GM13977 (cell line): Measurements from ENCODE around the gene ADGRD2.
"Not testable (repeated sequence)": the region's sequence is repeated elsewhere in the genome, so short reads cannot be mapped to it uniquely, and the experiment has no call there.

ENCODE experiments used
- DNase-seq: peaks from one replicate; pipeline ENCODE4 v3.0.0; 2012; ENCODE audit warnings: low spot score
- CTCF ChIP-seq: IDR thresholded peaks from 2 replicates; pipeline ENCODE4 v1.5.1; 2012; ENCODE audit warnings: mild to moderate bottlenecking, control low read depth; ENCODE audit not compliant: insufficient read depth; ENCODE audit errors: extremely low read depth, missing control alignments
- in situ Hi-C: fragments of 300-500 bp; cut with MboI; formaldehyde crosslinking; loops from one replicate; pipeline ENCODE4 v1.12.0; 2022; ENCODE audit warnings: low sequenced_read_pairs, low pct_unique_long_range_greater_than_20kb, mixed read lengths, inconsistent platforms; ENCODE audit not compliant: unreplicated experiment

Gene ADGRD2

DNA sequence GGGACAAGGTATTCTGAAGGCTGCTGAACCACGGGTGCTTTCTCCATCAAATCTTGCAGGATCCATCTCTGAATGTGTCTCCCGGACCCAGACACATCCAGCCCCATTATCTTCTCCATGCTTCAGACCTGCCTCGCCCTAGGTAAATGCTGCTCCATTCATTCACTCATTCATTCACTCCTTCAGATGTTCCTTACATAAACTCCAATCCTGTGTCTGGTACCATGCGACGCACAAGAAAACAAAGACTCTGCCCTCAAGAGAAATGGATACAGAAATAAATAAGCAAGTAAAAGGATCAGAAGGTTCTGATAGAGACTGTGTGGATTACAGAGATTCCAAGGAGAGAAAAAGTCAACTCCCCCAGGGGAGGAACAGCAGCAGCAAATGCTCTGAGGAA lies 27.1 kb upstream of the ADGRD2 start:
- no peak for TF ChIP-seq CTCF
- DNase-seq = no peak
- in situ Hi-C loops = no loop called here

DNA sequence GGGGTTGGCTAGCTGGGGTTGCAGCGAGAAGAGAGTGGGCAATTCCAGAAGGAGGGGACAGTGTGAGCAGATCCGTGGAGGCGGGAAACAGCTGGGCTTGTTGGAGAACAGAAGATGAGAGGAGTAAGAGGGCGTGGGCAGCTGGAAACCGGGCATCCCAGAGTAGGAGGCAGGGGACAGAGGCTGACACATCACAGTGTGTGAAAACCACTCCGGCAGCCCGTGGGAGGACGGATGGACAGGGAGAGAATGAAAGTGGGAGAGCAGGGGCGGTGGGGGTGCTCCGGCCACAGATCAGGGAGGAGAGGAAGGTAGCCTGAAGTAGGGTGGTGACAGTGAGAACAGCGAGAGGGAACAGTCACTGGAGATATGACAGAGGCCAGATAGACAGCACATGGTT lies 26.7 kb upstream of the ADGRD2 start:
- in situ Hi-C loops = no loop called here
- no peak for TF ChIP-seq CTCF

DNA sequence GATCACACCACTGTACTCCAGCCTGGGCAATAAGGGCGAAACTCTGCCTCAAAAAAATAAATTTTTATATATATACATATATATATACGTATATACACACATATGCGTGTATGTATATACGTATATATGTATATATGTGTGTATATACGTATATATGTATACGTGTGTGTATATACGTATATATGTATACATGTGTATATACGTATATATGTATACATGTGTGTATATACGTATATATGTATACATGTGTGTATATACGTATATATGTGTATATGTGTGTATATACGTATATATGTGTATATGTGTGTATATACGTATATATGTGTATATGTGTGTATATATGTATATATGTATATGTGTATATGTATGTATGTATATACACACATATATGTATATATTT lies 24.5 kb upstream of the ADGRD2 start:
- DNase-seq, in situ Hi-C loops: not testable (repeated sequence)

More for the DNA sequence above, 26.7 kb upstream of the ADGRD2 start:
- no peak for DNase-seq

DNA sequence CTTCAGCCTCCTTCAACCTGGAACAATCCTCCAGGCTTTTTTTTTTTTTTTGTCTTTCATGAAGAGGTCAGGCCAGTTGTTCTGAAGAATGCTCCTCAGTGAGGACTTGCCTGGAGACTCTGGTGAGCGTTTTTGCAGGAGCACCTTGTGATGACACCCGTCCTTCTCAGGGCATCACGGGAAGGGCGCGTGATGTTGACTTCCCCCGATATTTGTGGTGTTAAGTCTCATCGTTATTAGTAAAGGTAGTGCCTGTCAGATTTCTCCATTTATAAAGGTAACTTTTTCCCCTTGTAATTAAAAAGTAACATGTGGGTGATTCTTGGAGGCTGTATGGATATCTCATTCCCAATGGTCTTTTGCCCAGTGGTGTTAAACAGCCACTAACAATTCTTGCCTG lies 23.9 kb upstream of the ADGRD2 start:
- no peak for TF ChIP-seq CTCF
- no peak for DNase-seq
- in situ Hi-C loops = no loop called here

- no peak for TF ChIP-seq CTCF
- no peak for DNase-seq
- in situ Hi-C loops = no loop called here
Observed at GRCh38 chr9:124427281-124427680, 23.0 kb upstream of the ADGRD2 start.

DNA sequence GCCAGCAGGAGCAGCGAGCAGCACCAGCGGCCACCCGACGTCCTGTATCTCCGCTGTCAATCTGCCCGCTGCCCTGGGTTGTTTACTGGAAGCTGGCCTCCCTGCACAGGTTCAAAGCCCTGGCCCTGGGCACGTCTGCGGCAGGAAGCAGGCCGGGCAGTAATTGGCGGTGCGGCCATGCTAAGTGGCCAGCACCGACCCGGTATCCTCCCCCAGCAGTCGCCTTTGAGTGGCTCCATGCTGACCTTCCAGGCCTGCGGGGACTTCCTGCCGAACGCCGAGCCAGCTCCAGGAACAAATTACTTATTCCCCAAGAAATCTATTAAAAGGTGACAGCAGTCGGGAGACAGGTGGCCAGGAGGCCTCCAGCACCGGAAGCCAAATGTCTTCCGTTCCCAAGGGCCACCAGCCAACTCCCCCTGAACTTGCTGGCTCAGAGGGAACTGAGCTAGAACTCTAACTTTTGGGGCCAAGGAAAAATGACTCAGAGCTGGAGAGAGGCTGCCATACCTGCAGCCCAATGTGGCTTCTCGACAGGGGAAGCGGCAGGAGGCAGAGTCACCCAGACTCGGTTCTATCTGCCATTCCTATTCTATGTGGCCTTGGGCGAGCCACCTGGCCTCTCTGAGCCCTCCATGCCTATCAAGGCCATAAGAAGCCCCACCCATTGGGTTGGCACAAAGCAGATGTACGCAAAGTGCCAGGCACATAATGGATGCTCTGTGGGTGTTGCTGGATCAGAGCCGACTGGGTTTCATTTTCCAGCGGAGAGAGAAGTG lies 21.3 kb upstream of the ADGRD2 start:
- in situ Hi-C loops = no loop called here
- no peak for TF ChIP-seq CTCF
- DNase-seq = no peak

DNA sequence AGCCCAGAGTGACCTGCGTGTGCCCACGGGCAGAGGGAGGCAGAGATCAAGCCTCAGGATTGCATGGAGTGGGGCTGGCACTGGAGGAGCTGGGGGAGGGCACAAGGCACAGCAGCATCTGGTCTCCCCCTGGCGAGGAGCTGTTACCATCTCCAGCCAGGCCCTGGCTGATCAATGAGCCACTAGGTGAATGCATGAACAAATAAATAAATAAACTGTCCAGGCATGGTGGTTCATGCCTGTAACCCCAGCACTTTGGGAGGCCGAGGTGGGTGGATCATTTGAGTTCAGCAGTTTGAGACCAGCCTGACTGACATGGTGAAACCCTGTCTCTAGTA lies 20.8 kb upstream of the ADGRD2 start:
- in situ Hi-C loops = no loop called here
- DNase-seq = no peak

More for the DNA sequence above, 20.8 kb upstream of the ADGRD2 start:
- TF ChIP-seq CTCF = no peak
